HepG2 (cell line): ENCODE results near the gene AKAP7. TPM values are rescaled to one million over a fixed set of nuclear protein-coding genes. Genes with fewer than 3 reads are reported as not detected.

Experiments used
- ASH2L ChIP-seq: fragments of 300-600, 200-600 bp; sonication (generic); IDR thresholded peaks from 2 replicates; pipeline ENCODE4 v1.7.0; 2017; ENCODE audit warnings: low read depth, mild to moderate bottlenecking, moderate library complexity, mixed read lengths, low read length; ENCODE audit not compliant: insufficient read length
- CC2D1A ChIP-seq: sonication (generic); formaldehyde crosslinking; IDR thresholded peaks from 2 replicates; pipeline ENCODE4 v1.8.1; 2023; ENCODE audit warnings: mild to moderate bottlenecking, missing genetic modification reagents
- FOXO1 ChIP-seq: sonication (generic); formaldehyde crosslinking; IDR thresholded peaks from 2 replicates; pipeline ENCODE4 v1.4.0; 2020; ENCODE audit warnings: missing genetic modification reagents
- FOXP1 ChIP-seq, 2 experiments: fragments of 450-650 bp in 1 of 2; IDR thresholded peaks; 2 replicates each; pipeline ENCODE4 v1.6.1; 2017 to 2018; ENCODE audit warnings: antibody characterized with exemption in 1 of 2
- GABPB1 ChIP-seq: IDR thresholded peaks from 2 replicates; pipeline ENCODE4 v1.6.1; 2016; ENCODE audit warnings: mild to moderate bottlenecking, missing genetic modification reagents, moderate library complexity, missing compliant biosample characterization
- HMG20B ChIP-seq: conservative IDR thresholded peaks from 2 replicates; pipeline ENCODE4 v1.6.1; 2016; ENCODE audit warnings: missing genetic modification reagents, missing compliant biosample characterization
- KAT7 ChIP-seq: IDR thresholded peaks from 2 replicates; pipeline ENCODE4 v1.6.1; 2018; ENCODE audit warnings: borderline replicate concordance, missing compliant biosample characterization
- MAFF ChIP-seq: IDR thresholded peaks from 2 replicates; pipeline ENCODE4 v1.6.1; 2011; ENCODE audit warnings: low read depth, low read length, improper control_type of control experiment
- MIXL1 ChIP-seq: IDR thresholded peaks from 2 replicates; pipeline ENCODE4 v1.6.1; 2016
- MXD4 ChIP-seq: IDR thresholded peaks from 2 replicates; pipeline ENCODE4 v1.6.1; 2016; ENCODE audit warnings: mild to moderate bottlenecking, missing biosample characterization, missing genetic modification reagents
- SIN3A ChIP-seq: IDR thresholded peaks from 2 replicates; pipeline ENCODE4 v1.6.1; 2011; ENCODE audit warnings: low read depth, mild to moderate bottlenecking, control low read depth, low read length, borderline replicate concordance
- SOX13 ChIP-seq, 3 experiments: fragments of 450-650 bp in 1 of 3; sonication (generic) in 1 of 3; formaldehyde crosslinking in 1 of 3; IDR thresholded peaks in 2 of 3; conservative IDR thresholded peaks in 1 of 3; 2 replicates each; pipeline versions ENCODE4 v1.5.0 to v1.6.1; 2016 to 2020; ENCODE audit warnings: antibody characterized with exemption in 1 of 3, mild to moderate bottlenecking in 1 of 3, missing compliant biosample characterization in 1 of 3, missing genetic modification reagents in 1 of 3, moderate library complexity in 1 of 3
- SP4 ChIP-seq: sonication (generic); formaldehyde crosslinking; IDR thresholded peaks from 2 replicates; pipeline ENCODE4 v1.8.1; 2023; ENCODE audit warnings: mild to moderate bottlenecking, missing genetic modification reagents
- SUZ12 ChIP-seq: fragments of 150-350 bp; IDR thresholded peaks from 2 replicates; pipeline ENCODE4 v1.6.1; 2014; ENCODE audit warnings: low read depth, low read length
- ZC3H4 ChIP-seq: sonication (generic); formaldehyde crosslinking; IDR thresholded peaks from 2 replicates; pipeline ENCODE4 v1.4.0; 2020; ENCODE audit warnings: missing genetic modification reagents, borderline replicate concordance
- ZNF225 ChIP-seq: sonication (generic); formaldehyde crosslinking; IDR thresholded peaks from 2 replicates; pipeline ENCODE4 v1.4.0; 2020; ENCODE audit warnings: mild to moderate bottlenecking, missing genetic modification reagents
- ZNF773 ChIP-seq: sonication (generic); formaldehyde crosslinking; IDR thresholded peaks from 2 replicates; pipeline ENCODE4 v1.4.0; 2020; ENCODE audit warnings: missing genetic modification reagents, borderline replicate concordance
- polyA plus RNA-seq, 8 experiments: library from polyadenylated mRNA; depleted of rRNA in 3 of 8; stranded (reverse) in 7 of 8; unstranded in 1 of 8; fragments of >200 nt; fragmentation: Illumina TruSeq in 4 of 8; extraction: Trizol in 4 of 8; gene quantifications; 2 replicates each; pipeline versions ENCODE4 v1.2.1 to v1.2.3, GENCODE V29; 2011 to 2016; ENCODE audit warnings: low read depth in 4 of 8, missing spikeins in 1 of 8, mixed read lengths in 1 of 8; ENCODE audit not compliant: insufficient read depth in 1 of 8
- total RNA-seq, 5 experiments: library from RNA; depleted of rRNA; stranded (reverse); fragments of >200 nt; fragmentation: Illumina TruSeq; extraction: Trizol; gene quantifications; 2 replicates each; pipeline ENCODE4 v1.2.3, GENCODE V29; 2016; ENCODE audit warnings: low read depth in 1 of 5
- TF ChIP-seq, protein P1 (sequence below): sonication (generic); formaldehyde crosslinking; IDR thresholded peaks from 2 replicates; pipeline ENCODE4 v1.4.0; 2020; ENCODE audit warnings: missing genetic modification reagents
- TF ChIP-seq, protein P2 (sequence below): sonication (generic); formaldehyde crosslinking; IDR thresholded peaks from 2 replicates; pipeline ENCODE4 v1.8.0; 2022; ENCODE audit warnings: mild to moderate bottlenecking, missing genetic modification reagents
- TF ChIP-seq, protein P3 (sequence below): sonication (generic); formaldehyde crosslinking; conservative IDR thresholded peaks from 2 replicates; pipeline ENCODE4 v1.4.0; 2020; ENCODE audit warnings: mild to moderate bottlenecking, missing genetic modification reagents, moderate library complexity
- TF ChIP-seq, protein P4 (sequence below): sonication (generic); formaldehyde crosslinking; IDR thresholded peaks from 2 replicates; pipeline ENCODE4 v1.8.0; 2022; ENCODE audit warnings: missing genetic modification reagents, mild to moderate bottlenecking, moderate library complexity, borderline replicate concordance

Gene AKAP7
- total and polyA plus RNA-seq, 2 of the 13 experiments (the other 11 are each of a cell fraction or from before 2014, with no cell fraction given) = 3.6 to 11.7 TPM

DNA sequence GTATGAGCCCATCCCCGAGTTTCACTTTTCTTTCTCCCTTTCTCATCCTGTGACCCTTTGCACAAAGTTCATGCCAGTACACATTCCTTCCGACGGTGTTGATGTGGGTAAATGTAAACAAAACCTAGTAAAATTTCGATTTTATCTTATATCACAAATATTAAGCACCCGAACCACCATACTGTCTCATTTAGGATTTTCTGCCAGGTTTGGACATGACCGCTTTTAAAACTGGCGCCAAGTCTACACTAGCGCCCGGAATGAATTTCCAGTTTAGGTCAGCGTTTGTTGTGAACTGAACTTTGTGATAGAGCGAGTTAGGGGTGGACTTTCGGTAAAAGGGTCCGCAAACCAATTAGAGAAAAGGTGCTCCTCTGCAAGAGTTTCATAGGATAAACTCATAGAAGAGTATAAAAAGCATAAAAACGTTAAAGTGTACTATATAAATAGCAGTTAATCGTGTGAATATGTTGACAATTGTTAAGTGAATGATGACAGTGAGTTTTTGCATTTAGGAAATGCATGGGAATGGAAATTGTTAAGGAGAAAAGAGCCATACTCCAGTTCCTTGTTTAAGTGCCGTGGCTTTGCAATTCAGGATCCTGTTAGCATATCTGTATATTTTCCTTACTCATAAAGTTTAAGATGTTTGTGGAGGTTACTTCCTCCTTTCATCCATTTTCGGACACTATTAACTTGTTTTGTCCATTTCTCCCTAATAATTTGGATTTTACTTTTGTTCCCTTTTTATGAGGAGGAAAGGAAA, 937 bp downstream of the AKAP7 start (continued):
- TF ChIP-seq, protein P1, sequence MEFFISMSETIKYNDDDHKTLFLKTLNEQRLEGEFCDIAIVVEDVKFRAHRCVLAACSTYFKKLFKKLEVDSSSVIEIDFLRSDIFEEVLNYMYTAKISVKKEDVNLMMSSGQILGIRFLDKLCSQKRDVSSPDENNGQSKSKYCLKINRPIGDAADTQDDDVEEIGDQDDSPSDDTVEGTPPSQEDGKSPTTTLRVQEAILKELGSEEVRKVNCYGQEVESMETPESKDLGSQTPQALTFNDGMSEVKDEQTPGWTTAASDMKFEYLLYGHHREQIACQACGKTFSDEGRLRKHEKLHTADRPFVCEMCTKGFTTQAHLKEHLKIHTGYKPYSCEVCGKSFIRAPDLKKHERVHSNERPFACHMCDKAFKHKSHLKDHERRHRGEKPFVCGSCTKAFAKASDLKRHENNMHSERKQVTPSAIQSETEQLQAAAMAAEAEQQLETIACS (CRISPR knock-in tag) = no peak; the same call in 1 of the 2 replicates
- TF ChIP-seq MIXL1 (CRISPR knock-in tag) (peak; percentile 38; the same call in 1 of the 2 replicates), ZNF773 (no peak), SOX13 (IDR thresholded peaks at IDR 0.05) (no peak), SOX13 (CRISPR knock-in tag; conservative IDR thresholded peaks at IDR 0.05 in 1 of 2, IDR thresholded peaks at IDR 0.05 in 1 of 2) (peak in 1 of 2 experiments; percentile 33; a peak in 1 of 4 replicates), SIN3A (peak; percentile 90), SP4 (no peak), ZC3H4 (peak; percentile 37; the same call in 1 of the 2 replicates), MXD4 (peak; percentile 52; the same call in 1 of the 2 replicates), FOXP1 (IDR thresholded peaks at IDR 0.05) (no peak), FOXP1 (CRISPR knock-in tag; IDR thresholded peaks at IDR 0.05) (peak; percentile 62), CC2D1A (peak; percentile 90), KAT7 (CRISPR knock-in tag) (peak; percentile 33; the same call in 1 of the 2 replicates), ZNF225 (no peak), FOXO1 (CRISPR knock-in tag) (peak; percentile 10; the same call in 1 of the 2 replicates), SUZ12 (no peak), GABPB1 (peak; percentile 8; the same call in 1 of the 2 replicates), MAFF (peak; percentile 54), ASH2L (peak; percentile 81), HMG20B (0 out of 2 replicates have a peak, but pooled peaks have one; percentile 13)
- TF ChIP-seq, protein P2, sequence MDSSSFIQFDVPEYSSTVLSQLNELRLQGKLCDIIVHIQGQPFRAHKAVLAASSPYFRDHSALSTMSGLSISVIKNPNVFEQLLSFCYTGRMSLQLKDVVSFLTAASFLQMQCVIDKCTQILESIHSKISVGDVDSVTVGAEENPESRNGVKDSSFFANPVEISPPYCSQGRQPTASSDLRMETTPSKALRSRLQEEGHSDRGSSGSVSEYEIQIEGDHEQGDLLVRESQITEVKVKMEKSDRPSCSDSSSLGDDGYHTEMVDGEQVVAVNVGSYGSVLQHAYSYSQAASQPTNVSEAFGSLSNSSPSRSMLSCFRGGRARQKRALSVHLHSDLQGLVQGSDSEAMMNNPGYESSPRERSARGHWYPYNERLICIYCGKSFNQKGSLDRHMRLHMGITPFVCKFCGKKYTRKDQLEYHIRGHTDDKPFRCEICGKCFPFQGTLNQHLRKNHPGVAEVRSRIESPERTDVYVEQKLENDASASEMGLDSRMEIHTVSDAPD (CRISPR knock-in tag) = no peak
- TF ChIP-seq, protein P3, sequence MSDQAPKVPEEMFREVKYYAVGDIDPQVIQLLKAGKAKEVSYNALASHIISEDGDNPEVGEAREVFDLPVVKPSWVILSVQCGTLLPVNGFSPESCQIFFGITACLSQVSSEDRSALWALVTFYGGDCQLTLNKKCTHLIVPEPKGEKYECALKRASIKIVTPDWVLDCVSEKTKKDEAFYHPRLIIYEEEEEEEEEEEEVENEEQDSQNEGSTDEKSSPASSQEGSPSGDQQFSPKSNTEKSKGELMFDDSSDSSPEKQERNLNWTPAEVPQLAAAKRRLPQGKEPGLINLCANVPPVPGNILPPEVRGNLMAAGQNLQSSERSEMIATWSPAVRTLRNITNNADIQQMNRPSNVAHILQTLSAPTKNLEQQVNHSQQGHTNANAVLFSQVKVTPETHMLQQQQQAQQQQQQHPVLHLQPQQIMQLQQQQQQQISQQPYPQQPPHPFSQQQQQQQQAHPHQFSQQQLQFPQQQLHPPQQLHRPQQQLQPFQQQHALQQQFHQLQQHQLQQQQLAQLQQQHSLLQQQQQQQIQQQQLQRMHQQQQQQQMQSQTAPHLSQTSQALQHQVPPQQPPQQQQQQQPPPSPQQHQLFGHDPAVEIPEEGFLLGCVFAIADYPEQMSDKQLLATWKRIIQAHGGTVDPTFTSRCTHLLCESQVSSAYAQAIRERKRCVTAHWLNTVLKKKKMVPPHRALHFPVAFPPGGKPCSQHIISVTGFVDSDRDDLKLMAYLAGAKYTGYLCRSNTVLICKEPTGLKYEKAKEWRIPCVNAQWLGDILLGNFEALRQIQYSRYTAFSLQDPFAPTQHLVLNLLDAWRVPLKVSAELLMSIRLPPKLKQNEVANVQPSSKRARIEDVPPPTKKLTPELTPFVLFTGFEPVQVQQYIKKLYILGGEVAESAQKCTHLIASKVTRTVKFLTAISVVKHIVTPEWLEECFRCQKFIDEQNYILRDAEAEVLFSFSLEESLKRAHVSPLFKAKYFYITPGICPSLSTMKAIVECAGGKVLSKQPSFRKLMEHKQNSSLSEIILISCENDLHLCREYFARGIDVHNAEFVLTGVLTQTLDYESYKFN (CRISPR knock-in tag) = peak; percentile 57
- TF ChIP-seq, protein P4, sequence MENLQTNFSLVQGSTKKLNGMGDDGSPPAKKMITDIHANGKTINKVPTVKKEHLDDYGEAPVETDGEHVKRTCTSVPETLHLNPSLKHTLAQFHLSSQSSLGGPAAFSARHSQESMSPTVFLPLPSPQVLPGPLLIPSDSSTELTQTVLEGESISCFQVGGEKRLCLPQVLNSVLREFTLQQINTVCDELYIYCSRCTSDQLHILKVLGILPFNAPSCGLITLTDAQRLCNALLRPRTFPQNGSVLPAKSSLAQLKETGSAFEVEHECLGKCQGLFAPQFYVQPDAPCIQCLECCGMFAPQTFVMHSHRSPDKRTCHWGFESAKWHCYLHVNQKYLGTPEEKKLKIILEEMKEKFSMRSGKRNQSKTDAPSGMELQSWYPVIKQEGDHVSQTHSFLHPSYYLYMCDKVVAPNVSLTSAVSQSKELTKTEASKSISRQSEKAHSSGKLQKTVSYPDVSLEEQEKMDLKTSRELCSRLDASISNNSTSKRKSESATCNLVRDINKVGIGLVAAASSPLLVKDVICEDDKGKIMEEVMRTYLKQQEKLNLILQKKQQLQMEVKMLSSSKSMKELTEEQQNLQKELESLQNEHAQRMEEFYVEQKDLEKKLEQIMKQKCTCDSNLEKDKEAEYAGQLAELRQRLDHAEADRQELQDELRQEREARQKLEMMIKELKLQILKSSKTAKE = no peak
